SK-N-MC (cell line): ENCODE data around the gene ASMT.

ENCODE experiments used
- DNase-seq: peaks from one replicate; pipeline ENCODE4 v3.0.0-alpha.2; 2011; ENCODE audit warnings: low read depth, low spot score
- H3K27ac ChIP-seq: fragments of 200-600 bp; sonication (generic); 2 replicates; pipeline ENCODE4 v1.5.1; 2016; ENCODE audit warnings: mixed run types
- H3K36me3 ChIP-seq: fragments of 200-600 bp; sonication (generic); 2 replicates; pipeline ENCODE4 v1.6.1; 2017; ENCODE audit warnings: antibody characterized with exemption, low read length, mixed read lengths; ENCODE audit not compliant: insufficient read depth
- H3K4me3 ChIP-seq: fragments of 200-600 bp; sonication (generic); 2 replicates; pipeline ENCODE4 v1.5.1; 2016
- H3K9ac ChIP-seq: fragments of 200-600 bp; sonication (generic); 2 replicates; pipeline ENCODE4 v1.8.0; 2017; ENCODE audit warnings: mixed run types, mixed read lengths; ENCODE audit not compliant: insufficient read length
- H3K9me3 ChIP-seq: fragments of 200-600 bp; sonication (generic); 2 replicates; pipeline ENCODE4 v1.6.1; 2017; ENCODE audit warnings: low read depth, mild to moderate bottlenecking, antibody characterized with exemption, low read length, moderate library complexity, mixed read lengths
- EZH2 ChIP-seq: fragments of 200-600 bp; sonication (generic); IDR thresholded peaks from one replicate; pipeline ENCODE4 v1.6.1; 2017; ENCODE audit warnings: antibody characterized with exemption
- FOXP2 ChIP-seq: optimal IDR thresholded peaks from 2 replicates; pipeline ENCODE3; 2011; ENCODE audit warnings: mild to moderate bottlenecking, moderate library complexity; ENCODE audit not compliant: insufficient read depth; ENCODE audit errors: extremely low read length, control extremely low read depth
- POLR2AphosphoS5 ChIP-seq: IDR thresholded peaks from 2 replicates; pipeline ENCODE4 v1.6.1; 2012; ENCODE audit warnings: mild to moderate bottlenecking, low read depth, low read length, borderline replicate concordance

The ASMT gene

DNA sequence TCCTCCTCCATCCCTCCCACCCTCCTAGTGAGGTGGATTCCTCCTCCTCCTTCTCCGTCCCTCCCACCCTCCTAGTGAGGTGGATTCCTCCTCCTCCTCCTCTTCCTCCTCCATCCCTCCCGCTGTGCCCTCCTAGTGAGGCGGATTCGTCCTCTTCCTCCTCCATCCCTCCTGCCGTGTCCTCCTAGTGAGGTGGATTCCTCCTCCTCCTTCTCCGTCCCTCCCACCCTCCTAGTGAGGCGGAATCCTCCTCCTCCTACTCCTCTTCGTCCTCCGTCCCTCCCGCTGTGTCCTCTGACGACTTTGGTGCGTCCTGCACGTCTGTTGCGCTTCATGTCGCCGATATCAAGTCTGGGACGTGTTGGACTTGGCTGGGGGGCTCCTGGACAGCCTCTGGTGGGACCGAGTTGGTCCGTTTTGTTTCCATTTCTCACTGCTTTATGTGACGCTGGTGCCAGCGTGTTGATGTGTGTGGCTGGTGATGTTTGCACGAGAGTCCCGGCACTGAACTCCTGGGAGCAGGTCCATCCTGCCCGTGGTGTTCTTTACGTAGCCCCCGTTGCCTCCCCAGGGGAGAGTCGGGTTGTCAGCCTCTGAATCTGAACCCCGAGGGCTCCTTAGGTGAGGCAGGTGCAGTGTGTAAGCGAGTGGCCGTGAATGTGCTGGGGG, 18.0 kb upstream of the ASMT start:
- TF ChIP-seq EZH2: no peak
- TF ChIP-seq FOXP2: no peak
- no peak for TF ChIP-seq POLR2AphosphoS5
- DNase-seq: no peak
- H3K9ac ChIP-seq: no peak overlapping the region
- no peak overlapping the region for H3K27ac ChIP-seq
- H3K4me3 ChIP-seq: no peak overlapping the region
- peaks cover 78% of the 10 kb centered on the region for H3K36me3 ChIP-seq
- H3K9me3 ChIP-seq: no peaks in the 10 kb centered on the region

DNA sequence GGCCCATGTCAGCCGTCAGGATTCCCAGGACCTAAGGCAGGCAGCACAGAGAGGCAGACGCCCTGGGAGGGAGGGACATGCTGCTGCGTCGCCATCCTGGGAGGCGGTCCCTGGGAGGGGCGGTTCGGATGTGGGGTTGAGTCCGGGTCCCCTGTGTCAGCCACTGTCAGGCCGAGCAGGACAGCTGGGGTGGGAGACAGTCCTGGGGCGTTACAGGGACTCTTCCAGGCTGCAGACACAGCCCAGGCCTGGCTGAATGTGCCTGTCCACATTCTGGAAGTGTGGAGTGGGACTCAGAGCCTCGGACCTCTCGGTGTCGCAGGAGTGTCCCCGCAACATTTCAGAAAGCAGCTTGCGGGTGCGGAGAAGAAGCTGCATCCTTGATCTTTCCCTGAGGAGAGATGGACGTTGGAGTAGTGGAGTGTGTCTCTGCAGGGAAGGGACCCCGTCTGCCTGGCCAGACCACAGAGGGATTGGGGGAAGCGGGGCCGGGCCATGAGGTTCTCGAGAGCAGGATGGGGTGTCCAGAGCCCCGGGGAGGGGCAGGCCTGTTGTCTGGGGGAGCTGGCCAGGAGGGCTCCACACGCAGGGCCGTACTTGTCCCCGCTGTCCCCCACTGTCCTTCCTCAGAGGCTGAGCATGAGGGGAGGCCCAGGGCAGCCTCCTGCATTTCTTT, 17.4 kb upstream of the ASMT start:
- no peak overlapping the region for H3K9ac ChIP-seq
- H3K36me3 ChIP-seq: peaks cover 85% of the 10 kb centered on the region
- no peak overlapping the region for H3K27ac ChIP-seq
- no peak for DNase-seq
- H3K9me3 ChIP-seq: no peaks in the 10 kb centered on the region
- no peak for TF ChIP-seq EZH2
- TF ChIP-seq FOXP2: no peak
- TF ChIP-seq POLR2AphosphoS5: no peak
- no peak overlapping the region for H3K4me3 ChIP-seq

DNA sequence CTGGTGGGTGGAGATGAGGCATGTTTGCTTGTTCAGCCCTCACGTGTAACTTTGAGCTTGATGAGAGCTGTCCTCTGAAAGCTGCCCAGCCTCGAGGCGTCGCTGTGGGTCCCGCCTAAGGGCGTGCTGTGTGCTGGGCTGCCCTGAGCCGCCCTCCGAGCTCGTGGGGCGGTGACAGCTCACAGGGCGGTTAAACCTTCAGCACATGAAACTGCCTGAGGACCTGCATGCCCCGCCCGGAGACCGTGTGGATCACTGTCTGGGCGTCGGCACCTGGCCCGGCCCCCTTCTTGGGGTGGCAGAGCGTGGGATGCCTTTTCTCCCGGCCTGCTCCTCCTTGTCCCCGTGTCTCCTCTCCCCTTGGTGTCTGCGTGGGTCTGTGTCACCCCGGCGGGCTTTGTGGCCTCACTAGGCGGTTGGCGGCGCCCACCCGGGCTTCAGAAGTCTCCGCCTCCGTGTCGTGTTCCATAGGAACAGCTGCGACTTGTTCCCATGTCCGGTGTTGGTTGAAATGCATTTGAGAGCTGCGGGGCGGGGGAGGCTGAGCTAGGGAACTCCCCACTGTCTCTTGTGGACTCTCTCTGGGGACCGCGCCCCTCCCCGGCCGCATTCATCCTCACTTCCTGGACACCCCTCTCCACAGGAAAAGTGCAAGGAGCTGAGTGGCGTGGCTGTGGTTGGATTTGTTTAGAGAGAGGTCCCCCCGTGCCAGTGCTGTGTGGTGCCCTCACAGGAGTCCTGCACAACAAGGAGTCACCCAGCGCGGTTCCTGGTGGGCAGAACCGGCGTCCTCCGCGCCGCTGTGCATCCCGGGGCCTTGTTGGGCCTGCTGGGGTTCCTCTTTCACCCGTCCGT, 16.6 kb upstream of the ASMT start:
- no peak for DNase-seq
- Histone ChIP-seq H3K4me3 (no peak overlapping the region), H3K27ac (no peak overlapping the region), H3K9me3 (no peaks in the 10 kb centered on the region), H3K9ac (no peak overlapping the region), H3K36me3 (peaks cover 92% of the 10 kb centered on the region)
- TF ChIP-seq POLR2AphosphoS5 (no peak), FOXP2 (no peak)

DNA sequence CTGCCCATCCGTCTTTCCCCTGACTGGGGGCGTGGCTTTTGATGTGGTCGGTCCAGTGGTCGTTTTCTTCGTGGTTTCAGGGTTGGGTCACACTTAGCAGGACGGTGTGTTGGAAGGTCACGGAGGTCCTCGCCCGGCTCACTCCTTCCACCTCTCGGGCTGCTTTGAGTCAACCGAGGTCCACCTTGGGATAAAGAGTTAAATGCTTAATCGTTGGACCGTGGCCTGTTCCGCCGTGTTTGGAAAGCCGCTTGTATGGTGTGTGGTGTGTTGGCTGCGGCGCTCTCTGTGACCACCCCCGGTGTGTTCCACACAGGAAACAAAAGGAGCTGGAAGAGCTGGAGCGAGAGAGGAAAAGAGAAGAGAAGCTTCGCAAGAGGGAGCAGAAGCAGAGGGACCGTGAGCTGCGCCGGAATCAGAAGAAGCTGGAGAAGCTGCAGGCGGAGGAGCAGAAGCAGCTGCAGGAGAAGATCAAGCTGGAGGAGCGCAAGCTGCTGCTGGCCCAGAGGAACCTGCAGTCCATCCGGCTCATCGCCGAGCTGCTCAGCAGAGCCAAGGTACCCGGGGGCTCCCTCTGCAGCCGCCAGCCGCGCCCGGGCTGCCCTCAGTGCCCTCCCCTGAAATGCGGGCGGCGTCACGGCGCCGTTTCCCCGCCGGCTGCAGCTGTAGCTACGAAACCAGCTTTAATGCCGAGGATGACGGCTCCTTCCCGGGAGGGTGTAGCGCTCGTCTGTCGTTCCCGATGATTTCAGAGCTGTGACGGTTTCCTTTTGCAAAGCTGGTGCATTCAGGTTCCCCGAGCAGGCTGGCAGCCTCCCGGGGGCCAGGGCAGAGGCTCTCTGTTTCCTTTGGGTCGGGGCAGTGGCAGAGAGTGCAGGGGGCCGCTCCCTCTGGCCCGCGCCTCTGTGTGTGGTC, 15.7 kb upstream of the ASMT start:
- Histone ChIP-seq H3K27ac (no peak overlapping the region), H3K4me3 (no peak overlapping the region), H3K9me3 (no peaks in the 10 kb centered on the region), H3K9ac (no peak overlapping the region), H3K36me3 (peaks cover 83% of the 10 kb centered on the region)
- no peak for TF ChIP-seq EZH2
- TF ChIP-seq FOXP2: no peak
- TF ChIP-seq POLR2AphosphoS5: no peak
- DNase-seq: no peak

DNA sequence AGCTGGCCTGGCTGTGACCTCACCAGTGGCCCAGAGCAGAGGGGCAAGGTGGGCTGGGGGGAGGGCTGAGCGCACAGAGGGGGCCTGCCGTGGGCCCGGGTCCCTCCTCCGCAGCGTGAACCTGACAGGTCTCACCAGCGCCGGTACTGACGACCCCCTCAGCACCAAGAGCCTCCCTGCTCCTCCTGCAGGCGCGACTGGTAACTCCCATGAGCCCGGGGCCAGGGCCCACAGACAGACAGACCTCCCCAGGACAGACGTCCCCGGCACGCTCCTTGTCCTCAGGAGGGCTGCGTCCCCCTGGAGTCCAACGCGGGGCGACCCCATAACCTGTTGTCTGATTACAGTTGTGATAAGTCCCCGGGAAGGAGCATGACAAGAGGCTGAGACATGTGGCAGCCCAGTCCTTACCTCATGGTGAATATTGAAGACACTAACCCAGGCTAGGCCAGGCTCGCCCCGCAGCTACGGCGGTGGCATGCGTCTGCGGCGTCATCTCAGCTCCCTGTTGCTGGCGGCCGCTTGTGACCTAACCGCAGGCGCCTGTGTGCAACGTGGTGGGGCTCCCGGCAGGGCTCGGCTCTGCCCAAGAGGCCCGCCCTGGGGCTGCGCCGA, 15.0 kb upstream of the ASMT start:
- Histone ChIP-seq H3K9ac (no peak overlapping the region), H3K36me3 (peaks cover 77% of the 10 kb centered on the region), H3K4me3 (no peak overlapping the region), H3K9me3 (no peaks in the 10 kb centered on the region), H3K27ac (no peak overlapping the region)
- no peak for DNase-seq
- no peak for TF ChIP-seq POLR2AphosphoS5
- TF ChIP-seq EZH2: no peak
- TF ChIP-seq FOXP2: no peak

DNA sequence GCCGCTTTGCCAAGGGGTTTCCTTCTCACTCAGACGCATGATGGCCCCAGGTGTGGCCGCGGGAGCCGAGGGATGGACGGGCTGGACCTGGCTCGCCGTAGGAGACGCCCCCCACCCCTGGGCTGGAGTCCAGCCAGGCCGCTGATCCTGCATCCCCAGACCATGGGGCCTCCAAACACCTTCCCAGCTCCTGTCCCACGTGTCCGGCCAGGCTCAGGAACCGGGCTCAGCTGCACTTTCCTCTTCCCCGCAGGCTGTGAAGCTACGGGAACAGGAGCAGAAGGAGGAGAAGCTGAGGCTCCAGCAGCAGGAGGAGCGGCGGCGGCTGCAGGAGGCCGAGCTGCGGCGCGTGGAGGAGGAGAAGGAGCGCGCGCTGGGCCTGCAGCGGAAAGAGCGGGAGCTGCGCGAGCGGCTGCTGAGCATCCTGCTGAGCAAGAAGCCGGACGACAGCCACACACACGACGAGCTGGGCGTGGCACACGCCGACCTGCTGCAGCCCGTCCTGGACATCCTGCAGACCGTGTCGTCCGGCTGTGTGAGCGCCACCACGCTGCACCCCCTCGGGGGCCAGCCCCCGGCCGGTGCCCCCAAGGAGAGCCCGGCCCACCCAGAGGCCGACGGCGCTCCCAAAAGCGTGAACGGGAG, 14.3 kb upstream of the ASMT start:
- no peak overlapping the region for H3K4me3 ChIP-seq
- TF ChIP-seq EZH2 (no peak), FOXP2 (no peak), POLR2AphosphoS5 (no peak)
- peaks cover 70% of the 10 kb centered on the region for H3K36me3 ChIP-seq
- H3K9me3 ChIP-seq: no peaks in the 10 kb centered on the region
- no peak overlapping the region for H3K27ac ChIP-seq
- H3K9ac ChIP-seq: no peak overlapping the region
- DNase-seq: no peak

DNA sequence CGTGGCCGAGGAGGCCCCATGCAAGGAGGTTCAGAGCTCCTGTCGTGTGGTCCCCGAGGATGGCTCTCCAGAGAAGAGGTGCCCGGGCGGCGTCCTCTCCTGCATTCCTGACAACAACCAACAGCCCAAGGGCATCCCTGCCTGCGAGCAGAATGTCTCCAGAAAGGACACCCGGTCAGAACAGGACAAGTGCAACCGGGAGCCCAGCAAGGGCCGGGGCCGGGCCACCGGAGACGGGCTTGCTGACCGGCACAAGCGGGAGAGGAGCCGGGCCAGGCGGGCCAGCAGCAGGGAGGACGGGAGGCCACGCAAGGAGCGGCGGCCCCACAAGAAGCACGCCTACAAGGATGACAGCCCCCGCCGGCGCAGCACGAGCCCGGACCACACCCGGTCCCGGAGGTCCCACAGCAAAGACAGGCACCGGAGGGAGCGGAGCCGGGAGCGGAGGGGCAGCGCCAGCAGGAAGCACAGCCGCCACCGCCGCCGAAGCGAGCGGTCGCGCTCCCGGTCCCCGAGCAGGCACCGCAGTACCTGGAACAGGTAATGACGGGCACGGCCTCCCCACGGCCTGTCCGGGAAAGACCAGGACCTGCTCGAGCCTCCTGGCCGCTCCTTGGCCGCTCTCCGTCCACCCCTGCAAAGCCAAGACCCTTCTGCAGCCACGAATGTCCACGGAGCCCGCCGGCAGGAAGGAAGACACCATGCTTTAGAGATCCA, 13.7 kb upstream of the ASMT start:
- no peak for TF ChIP-seq FOXP2
- no peak for TF ChIP-seq POLR2AphosphoS5
- TF ChIP-seq EZH2: no peak
- no peaks in the 10 kb centered on the region for H3K9me3 ChIP-seq
- DNase-seq: no peak
- no peak overlapping the region for H3K4me3 ChIP-seq
- no peak overlapping the region for H3K27ac ChIP-seq
- H3K9ac ChIP-seq: no peak overlapping the region
- H3K36me3 ChIP-seq: peaks cover 64% of the 10 kb centered on the region
